ENCODE data around the gene CAMK4. TPM values are rescaled to one million over a fixed set of nuclear protein-coding genes. Genes with fewer than 3 reads are reported as not detected.

CAMK4 gene
- total RNA-seq, 1 experiment from 2014 or later, result 10.2 TPM

DNA sequence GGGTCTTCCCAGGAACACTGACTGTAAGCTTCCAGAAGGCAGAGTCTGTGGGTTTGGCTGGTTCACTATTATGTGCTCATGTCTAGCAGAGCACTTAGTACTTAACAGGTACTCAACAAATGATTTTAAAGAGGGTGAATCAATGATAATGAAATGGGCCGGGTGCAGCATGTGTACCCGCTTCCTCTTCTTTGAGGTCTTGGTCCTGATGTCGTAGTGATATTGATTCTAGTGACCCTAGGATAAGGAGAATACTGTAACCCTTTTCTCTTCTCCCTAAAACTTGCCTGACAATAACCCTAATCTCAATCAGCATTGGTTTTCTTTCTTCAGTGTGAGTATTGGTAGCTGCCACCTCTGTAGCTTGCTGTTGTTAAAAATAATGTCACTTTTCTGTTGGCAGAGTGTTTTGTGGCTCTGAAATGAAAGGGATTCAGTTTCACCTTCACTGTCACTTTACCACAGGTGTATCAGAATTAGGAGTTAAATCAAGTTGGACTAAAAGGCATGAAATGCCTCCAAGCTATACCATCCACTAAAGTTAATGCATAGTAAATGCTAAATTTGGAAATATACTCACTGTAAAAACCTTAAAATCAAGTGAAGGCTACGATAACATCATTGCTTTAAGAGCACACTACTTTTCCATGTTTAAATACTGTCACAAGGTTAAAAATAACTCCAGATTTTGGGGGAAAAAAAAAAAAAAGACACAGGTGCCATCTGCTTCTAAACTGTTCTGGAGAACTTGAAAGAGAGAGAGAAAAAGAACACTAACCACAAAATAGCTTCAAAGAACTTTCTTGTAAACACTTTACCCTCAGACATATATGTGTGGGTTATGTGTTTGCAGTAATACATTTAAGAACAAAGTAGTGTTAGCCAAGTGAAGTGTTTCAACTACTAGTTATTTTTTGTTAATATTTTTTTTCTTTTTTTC lies 6.0 kb downstream of the CAMK4 start:
- Histone ChIP-seq H3K9ac (ENCODE audit: low read length) (no peak overlapping the region), H3K9me3 (ENCODE audit: control insufficient read depth in 1 of 2, insufficient read depth in 1 of 2, low read depth in 1 of 2, low read length in 2 of 2) (no peaks in the 10 kb centered on the region), H3K79me2 (ENCODE audit: insufficient read depth, low read length) (no peaks in the 10 kb centered on the region), H3K27me3 (ENCODE audit: insufficient read depth, low read length) (peaks cover 8% of the 10 kb centered on the region; the same call in 1 of the 2 replicates), H4K20me1 (ENCODE audit: insufficient read depth) (no peaks in the 10 kb centered on the region), H3K27ac (ENCODE audit: low read depth, low read length) (no peak overlapping the region), H2AFZ (ENCODE audit: low read depth, low read length, poor library complexity, severe bottlenecking) (no peak overlapping the region), H3K36me3 (ENCODE audit: control insufficient read depth in 1 of 2, insufficient read depth in 2 of 2, low read length in 2 of 2) (no peaks in the 10 kb centered on the region), H3K4me1 (ENCODE audit: control insufficient read depth in 1 of 2, insufficient read depth in 2 of 2, low read length in 2 of 2) (peaks cover 0 to 2% of the 10 kb centered on the region in 2 experiments; a peak in 1 of 4 replicates), H3K4me3 (replicated peaks in 1 of 2; ENCODE audit: low read depth in 1 of 2, low read length in 2 of 2) (no peak overlapping the region), H3K4me2 (ENCODE audit: low read length) (no peak overlapping the region), H3K9me2 (ENCODE audit: insufficient read depth) (no peaks in the 10 kb centered on the region)
- intact Hi-C loops (cut with micrococcal nuclease), result no loop called here
- RAD21 ChIA-PET (ENCODE audit: low non-redundant PET in 1 of 2, low total read pairs in 2 of 2, uncharacterized antibody in 2 of 2, unreplicated experiment in 2 of 2), result no interaction called here
- CTCF ChIA-PET, result no interaction called here
- TF ChIP-seq JUND (IDR thresholded peaks at IDR 0.05) (no peak), EGR1 (IDR thresholded peaks at IDR 0.05; ENCODE audit: low read depth) (no peak), POLR2AphosphoS5 (IDR thresholded peaks at IDR 0.05; ENCODE audit: low read depth, low read length) (no peak)
- TF ChIP-seq, protein P1, sequence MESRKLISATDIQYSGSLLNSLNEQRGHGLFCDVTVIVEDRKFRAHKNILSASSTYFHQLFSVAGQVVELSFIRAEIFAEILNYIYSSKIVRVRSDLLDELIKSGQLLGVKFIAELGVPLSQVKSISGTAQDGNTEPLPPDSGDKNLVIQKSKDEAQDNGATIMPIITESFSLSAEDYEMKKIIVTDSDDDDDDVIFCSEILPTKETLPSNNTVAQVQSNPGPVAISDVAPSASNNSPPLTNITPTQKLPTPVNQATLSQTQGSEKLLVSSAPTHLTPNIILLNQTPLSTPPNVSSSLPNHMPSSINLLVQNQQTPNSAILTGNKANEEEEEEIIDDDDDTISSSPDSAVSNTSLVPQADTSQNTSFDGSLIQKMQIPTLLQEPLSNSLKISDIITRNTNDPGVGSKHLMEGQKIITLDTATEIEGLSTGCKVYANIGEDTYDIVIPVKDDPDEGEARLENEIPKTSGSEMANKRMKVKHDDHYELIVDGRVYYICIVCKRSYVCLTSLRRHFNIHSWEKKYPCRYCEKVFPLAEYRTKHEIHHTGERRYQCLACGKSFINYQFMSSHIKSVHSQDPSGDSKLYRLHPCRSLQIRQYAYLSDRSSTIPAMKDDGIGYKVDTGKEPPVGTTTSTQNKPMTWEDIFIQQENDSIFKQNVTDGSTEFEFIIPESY (IDR thresholded peaks at IDR 0.05; ENCODE audit: extremely low read depth, insufficient replicate concordance, low read length), result no peak
- TF ChIP-seq, protein P2, sequence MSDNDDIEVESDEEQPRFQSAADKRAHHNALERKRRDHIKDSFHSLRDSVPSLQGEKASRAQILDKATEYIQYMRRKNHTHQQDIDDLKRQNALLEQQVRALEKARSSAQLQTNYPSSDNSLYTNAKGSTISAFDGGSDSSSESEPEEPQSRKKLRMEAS (IDR thresholded peaks at IDR 0.05), result no peak
- no peak for DNase-seq (ENCODE audit: low read depth, low spot score)
- POLR2A ChIA-PET, result no interaction called here
- ATAC-seq, result no peak
- no TSS peak for BruUV-seq (replicated peaks)

DNA sequence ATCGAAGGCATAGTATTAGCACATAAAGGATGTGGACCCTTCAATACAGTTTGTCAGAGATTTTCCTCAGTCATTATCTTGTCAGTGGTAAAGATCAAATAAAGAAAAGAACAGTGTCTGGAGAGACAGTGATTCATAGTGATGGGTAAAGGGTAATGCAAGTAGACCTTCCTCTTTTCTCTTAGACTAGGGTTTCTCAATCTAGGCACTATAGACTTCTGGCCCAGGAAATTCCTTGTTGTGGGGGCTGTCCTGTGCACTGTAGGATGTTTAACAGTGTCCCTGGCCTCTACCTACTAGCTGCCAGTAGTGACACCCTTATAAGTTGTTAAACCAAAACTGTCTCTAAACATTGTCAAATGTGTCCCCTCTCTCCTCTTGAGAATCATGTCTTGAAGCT lies 6.9 kb downstream of the CAMK4 start:
- intact Hi-C loops (cut with micrococcal nuclease), result no loop called here
- Histone ChIP-seq H3K79me2 (ENCODE audit: insufficient read depth, low read length) (no peaks in the 10 kb centered on the region), H3K27ac (ENCODE audit: low read depth, low read length) (no peak overlapping the region), H3K4me3 (replicated peaks in 1 of 2; ENCODE audit: low read depth in 1 of 2, low read length in 2 of 2) (no peak overlapping the region), H3K4me2 (ENCODE audit: low read length) (no peak overlapping the region), H3K9me2 (ENCODE audit: insufficient read depth) (no peaks in the 10 kb centered on the region), H3K27me3 (ENCODE audit: insufficient read depth, low read length) (0 out of 2 replicates have a peak, but pooled peaks cover 3% of the 10 kb centered on the region), H3K9me3 (ENCODE audit: control insufficient read depth in 1 of 2, insufficient read depth in 1 of 2, low read depth in 1 of 2, low read length in 2 of 2) (no peaks in the 10 kb centered on the region), H4K20me1 (ENCODE audit: insufficient read depth) (no peaks in the 10 kb centered on the region), H2AFZ (ENCODE audit: low read depth, low read length, poor library complexity, severe bottlenecking) (no peak overlapping the region), H3K4me1 (ENCODE audit: control insufficient read depth in 1 of 2, insufficient read depth in 2 of 2, low read length in 2 of 2) (no peaks in the 10 kb centered on the region), H3K9ac (ENCODE audit: low read length) (no peak overlapping the region), H3K36me3 (ENCODE audit: control insufficient read depth in 1 of 2, insufficient read depth in 2 of 2, low read length in 2 of 2) (no peaks in the 10 kb centered on the region)
- ATAC-seq (no peak), DNase-seq (ENCODE audit: low read depth, low spot score) (no peak)
- ChIA-PET CTCF (no interaction called here), RAD21 (ENCODE audit: low non-redundant PET in 1 of 2, low total read pairs in 2 of 2, uncharacterized antibody in 2 of 2, unreplicated experiment in 2 of 2) (no interaction called here), POLR2A (no interaction called here)
- BruUV-seq (replicated peaks), result no TSS peak
- TF ChIP-seq FOSL1 (IDR thresholded peaks at IDR 0.05; ENCODE audit: low read depth) (no peak), EGR1 (IDR thresholded peaks at IDR 0.05; ENCODE audit: low read depth) (no peak), EZH2 (IDR thresholded peaks at IDR 0.05) (no peak), TCF7L2 (IDR thresholded peaks at IDR 0.05; ENCODE audit: borderline replicate concordance, extremely low read depth, insufficient read depth, insufficient read length) (no peak), CEBPB (IDR thresholded peaks at IDR 0.05; ENCODE audit: low read depth) (no peak), SRF (IDR thresholded peaks at IDR 0.05; ENCODE audit: low read depth) (no peak)
- TF ChIP-seq, protein P1 (IDR thresholded peaks at IDR 0.05; ENCODE audit: extremely low read depth, insufficient replicate concordance, low read length), result no peak

Measured in HCT116 (cell line).